Measurements from ENCODE around the gene TMEM8B.

TMEM8B gene

DNA sequence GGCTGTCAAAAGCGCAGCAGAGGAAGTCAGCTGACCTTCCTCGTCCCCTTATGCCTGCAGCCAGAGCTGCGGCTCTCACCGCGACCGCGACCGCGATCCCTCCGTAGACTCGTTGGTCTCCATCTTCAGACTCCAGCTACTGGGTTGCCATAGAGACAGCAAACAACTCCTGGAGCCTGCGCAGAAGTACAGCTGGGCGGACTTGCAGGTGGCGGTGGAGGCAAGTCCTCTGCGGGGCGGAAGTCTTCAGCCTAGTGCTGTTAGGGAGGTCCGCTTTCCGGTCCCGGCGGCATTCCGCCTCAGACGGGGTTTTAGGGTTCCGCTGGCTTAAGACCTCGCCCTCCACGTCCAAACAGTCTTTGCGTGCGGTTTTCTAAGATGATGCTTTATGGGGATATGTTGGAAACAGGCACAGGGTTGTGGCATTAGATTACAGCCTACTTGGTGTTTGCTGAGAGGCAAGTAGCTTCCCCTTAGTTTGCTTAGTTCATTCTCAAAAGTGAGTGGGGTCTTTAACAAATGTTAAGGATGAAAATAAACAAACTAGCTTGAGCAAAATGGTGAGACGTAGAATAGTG, 16.9 kb upstream of the TMEM8B start, which contains the start of gene SPAG8:
Gene SPAG8 (minus strand): TSS at position 238 of the 578 bp plus-strand sequence. CDS start 115 bp downstream, at position 123.
- DNase-seq (ENCODE audit: low read depth), result peak; percentile 91

DNA sequence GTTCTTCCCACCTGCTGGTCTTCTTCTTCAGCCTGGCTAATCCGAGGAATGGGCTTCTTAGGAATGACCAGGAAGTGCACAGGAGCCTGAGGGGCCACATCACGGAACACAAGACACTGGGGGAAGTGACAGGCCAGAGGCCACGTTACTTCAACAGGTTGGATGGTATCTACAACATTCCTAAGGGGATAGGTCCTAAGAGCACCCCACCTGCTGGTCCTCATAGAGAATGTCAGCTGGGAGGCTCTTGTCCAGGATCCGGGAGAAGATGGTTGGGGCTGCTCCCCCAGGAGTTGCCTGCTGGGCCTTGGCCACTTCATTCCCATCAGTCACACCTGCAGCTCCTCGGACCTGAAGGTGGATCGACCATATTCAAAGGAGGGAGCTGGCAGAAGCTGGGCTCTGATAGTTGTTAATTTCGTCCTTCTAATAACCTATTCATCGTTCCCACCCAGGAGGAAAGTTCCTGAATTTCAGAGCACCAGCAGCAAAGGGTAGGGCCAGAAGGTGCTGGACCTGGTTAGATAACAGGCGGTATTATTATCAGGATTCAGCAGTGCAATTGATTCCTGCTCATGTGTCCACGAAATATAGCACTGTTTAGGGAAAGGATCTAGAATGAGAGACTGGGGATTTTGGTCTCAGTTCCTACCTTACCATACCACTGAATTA, 15.5 kb upstream of the TMEM8B start:
- no peak for DNase-seq (ENCODE audit: low read depth)

DNA sequence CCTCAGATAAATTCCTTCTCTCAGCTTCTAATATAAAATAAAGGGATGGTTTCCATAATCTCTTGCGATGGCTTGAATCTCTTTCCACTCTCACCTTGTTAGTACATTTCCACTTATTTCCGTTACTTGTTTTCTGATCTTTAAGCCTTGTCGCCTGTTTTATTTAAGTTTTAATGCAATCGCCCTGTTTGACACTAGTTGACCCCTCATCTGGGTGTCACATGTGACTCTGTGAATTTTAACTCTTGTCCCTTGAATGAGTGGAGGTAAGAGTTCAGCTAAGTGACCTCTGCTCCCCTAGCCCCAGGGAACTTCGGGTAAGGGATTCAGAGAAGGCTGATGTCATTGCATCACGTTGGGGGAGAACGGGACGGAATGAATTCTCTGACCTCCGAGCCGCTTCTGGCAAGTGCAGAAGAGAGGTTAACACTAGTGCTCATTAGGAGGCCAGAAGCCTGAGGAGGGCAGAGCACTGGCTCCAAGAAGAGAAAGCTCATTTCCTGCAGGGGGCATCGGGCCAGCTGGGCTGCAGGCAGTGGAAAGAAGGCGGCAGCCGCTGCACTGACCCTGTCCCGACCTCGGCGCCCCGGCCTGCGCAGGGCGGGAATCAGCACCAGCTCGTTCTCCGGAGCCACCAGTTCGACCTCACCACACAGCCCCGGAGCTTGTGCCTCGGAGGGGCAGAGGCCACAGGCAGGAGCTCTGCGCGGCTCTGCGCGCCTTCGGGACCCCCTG, 14.8 kb upstream of the TMEM8B start:
- DNase-seq (ENCODE audit: low read depth), result peak; percentile 16

DNA sequence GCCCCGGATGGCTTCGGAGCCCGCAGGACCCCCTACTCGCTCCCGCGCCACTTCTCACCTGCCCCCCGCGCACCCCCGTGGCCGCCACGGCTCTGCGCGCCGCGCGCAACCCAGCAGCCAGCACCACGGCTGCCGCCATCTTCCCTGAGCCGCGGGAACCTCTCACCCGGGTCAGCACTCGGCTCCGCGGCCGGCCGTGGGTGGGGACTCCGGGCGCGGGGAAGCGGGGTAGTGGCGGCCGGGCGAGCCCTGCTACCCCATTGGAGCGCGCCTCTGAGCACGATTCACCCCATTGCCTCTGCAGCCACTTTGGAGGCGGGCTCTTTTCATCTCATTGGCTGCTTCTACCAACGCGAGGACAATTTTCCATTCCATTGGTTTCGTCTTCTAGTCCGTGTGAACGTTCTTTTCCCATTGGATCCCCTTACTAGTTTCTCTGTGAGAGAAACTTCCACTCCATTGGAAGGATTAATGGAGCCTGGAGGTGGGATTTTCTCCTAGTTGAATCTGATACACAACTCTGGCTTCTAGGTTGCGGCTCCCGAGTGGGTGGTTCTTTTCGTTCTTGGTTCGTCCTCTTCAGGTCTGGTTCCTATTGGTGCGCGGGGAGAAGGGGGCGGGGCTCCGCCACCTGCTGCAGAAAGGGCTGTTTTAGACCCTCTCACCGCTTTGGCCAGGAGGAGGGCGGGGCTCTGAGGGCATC, 14.0 kb upstream of the TMEM8B start, which contains the start of gene HINT2:
Gene HINT2 (minus strand): TSS at position 202 of the 703 bp plus-strand sequence. CDS start 63 bp downstream, at position 139.
- peak; percentile 96 for DNase-seq (ENCODE audit: low read depth)

DNA sequence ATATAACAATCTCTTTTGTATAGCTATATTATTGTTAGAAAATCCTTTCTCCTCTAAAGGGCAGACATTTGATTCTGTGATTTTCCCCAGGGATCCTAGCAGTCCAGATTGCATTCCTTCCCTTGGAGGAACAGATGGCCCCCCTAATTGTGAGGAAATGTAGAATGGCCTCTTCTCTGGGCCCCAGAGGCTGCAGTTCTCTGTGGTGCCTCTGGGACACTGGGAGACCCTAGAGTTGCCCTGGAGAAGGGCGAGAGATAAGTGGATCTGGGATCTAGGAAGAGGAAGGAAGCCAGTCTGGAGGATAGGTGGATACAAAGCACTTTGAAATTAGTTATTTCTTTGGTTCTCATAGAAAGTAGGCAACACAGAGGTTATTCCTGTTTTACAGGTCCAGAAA, 12.3 kb upstream of the TMEM8B start:
- no peak for DNase-seq (ENCODE audit: low read depth)

DNA sequence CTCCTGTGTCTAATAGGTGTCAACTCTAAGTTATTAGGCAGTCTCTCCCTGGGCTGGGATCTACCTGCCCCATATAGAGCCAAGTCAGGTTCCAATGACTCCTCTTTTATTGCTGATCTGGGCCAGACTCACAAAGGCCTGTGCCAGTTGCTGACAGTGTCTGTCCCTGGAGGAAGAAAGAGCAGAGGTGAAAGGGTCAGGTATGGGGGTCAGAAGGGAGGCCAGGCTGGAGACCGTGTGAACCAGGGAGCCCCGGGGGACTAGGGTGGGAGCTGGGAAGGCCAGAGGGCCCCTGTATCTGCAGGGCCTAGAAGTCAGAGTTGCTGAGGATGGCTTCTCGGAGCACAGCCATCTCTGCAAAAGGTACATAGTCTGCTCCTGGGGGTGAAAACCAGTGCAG, 10.7 kb upstream of the TMEM8B start:
- DNase-seq (ENCODE audit: low read depth), result no peak

DNA sequence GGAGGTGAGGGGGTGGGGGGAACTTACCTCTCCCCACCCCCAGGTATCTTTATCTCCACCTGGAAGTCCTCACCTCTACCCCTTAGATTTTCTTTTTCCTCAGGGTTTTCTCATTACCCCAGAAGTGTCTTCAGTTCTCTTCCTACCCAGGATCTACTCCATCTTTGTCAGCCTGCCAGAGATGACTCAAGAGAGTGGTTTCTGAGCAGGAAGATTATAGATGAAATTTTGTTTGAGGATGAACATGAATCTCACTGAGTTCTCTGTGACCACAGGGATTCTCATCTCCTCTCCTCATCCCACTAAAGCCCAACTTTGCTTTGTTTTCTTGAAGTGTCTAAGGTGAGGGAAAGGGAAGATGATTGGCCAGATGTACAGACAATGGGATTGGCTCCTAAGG, 9.0 kb upstream of the TMEM8B start:
- DNase-seq (ENCODE audit: low read depth), result no peak

DNA sequence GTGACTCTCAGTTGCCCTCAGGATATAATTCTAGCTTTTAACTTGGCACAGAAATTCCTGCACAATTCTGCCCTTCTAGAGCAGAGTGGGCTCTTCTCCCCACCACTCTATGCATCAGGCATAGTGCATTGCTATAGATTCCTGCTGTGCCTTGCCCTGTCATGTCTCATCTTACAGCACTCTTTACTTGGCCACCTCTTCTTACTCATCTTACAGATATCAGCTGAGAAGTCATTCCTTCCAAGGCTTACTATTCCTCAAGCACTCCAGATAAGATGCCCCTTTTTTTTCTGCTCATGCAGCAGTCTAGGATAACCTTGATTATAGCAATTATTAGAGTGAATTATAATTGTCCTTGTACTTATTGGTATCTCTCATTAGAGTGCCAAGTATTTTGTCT, 6.1 kb upstream of the TMEM8B start:
- no peak for DNase-seq (ENCODE audit: low read depth)

DNA sequence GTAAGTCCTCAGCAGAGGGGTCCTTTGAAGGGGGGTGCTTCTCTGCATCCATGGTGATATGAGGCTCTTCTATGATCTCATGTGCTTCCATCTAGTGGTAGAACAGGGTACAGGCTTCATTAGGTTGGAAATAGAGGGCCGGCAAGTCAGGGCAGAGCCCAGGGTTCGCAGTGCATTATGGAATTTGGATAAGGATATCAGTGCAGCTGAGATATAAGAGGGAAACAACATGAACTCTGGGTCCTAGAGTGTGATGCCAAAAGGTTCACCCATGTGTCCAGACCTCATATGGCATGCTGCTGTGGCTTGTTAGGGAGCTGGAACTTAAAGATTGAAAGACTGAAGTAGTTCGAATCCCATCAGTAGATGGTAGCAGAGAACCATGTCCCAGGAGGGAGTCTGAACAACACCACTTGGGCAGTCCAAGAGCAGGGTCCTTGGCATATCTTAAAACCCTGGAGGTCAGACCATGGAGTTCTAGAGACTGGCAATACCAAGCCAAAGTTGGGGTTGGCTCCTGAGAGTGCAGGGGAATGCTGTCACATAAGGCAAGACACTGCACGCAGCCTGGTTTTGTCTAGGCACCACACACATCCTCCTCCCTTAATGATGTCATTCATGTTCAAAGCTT, 2.8 kb upstream of the TMEM8B start:
- DNase-seq (ENCODE audit: low read depth), result peak; percentile 24

DNA sequence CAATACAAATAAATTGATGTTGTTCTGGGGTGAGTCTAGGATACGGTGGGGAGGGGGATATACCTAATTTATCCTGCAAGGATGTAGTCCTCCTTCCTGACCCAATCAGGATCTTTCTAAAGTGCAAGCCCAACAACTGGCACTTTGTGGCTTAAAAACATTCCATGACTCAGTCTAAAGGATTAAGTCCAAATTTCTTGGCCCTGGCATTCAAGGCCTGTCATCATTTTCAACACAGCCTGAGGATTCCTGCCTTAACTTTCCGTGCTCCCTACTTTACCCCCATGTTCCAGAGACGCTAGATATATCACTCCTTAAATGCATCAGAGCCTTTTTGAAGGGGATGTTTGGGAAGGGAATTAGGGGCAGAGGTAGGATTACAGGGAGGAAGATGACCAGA, 1.5 kb upstream of the TMEM8B start:
- no peak for DNase-seq (ENCODE audit: low read depth)

DNA sequence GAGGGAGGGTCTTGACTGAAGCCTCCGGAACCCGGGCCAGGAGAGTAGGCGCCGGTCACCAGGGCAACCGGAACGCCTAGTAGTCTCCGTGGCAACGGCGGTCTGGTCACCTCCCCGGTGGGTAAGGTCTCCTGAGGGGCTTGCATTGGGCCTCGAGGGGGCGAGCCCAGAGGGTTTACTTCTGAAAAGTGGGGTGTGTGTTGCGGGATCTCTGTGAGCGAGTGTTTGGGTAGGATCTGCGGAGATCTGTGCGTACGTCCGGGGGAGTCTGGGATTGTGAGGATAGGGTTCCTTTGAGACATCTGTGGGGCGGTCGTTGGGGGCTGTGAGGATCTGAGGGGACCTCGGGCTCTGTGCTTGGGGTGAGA, 328 bp upstream of the TMEM8B start, which contains the start of gene FAM221B:
Gene FAM221B (minus strand): TSS at position 17 of the 368 bp plus-strand sequence. CDS start 2,571 bp downstream, outside the sequence.
- no peak for DNase-seq (ENCODE audit: low read depth)

DNA sequence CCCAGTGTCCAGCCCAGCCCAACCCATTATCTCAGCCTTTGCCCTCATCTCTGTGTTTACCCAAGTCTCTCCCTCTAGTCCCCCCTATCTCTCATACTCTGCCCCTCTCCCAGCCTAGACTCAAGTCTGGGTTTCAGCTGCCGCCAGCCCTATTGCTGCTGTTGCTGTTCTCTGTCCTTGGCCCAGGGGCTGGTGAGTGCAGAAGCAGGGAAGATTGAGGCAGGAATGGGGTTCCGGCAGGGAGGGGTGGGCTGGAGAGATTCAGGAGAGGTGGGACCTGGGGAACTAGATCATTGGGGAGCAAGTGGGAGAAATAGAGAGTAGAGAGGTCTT, 702 bp downstream of the TMEM8B start:
- DNase-seq (ENCODE audit: low read depth), result no peak

DNA sequence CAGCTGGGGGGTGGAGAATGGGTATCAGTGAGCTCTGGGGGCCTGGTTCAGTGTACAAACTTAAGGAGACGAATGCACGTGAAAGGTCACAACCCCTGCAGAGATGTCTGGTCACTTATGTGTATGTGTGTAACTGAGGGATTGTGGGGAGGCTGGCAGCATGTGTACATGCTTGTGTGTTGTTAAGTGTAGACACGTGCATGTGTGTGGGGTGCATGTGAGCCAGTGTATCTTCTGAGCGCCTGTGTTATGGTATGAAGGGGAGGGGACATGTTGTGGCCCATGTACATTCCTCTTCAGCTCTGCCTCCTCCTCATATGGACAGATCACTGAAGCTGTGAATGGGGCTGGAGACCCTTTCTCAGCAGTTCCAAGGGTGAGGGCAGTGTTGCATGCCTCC, 2.0 kb downstream of the TMEM8B start:
- no peak for DNase-seq (ENCODE audit: low read depth)

DNA sequence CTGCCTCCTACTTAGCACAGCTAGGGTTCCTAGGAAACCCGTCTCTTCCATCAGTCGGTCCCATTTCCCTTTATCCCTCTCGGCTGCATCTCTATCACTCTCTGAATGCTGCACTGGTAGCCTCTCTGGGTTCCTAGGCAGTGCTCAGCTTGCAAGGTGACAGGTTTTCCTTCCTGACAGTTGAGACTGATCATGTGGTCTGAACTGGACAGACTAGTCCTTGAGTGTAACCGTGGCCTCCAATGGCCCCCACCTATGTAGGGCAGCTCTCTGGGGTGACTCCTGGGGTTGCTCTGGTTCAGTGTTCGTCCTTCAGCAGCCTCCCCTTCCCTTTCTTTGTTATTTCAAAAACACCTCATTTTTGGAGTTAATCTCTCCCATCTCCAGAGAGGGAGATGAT, 3.8 kb downstream of the TMEM8B start:
- DNase-seq (ENCODE audit: low read depth), result no peak

DNA sequence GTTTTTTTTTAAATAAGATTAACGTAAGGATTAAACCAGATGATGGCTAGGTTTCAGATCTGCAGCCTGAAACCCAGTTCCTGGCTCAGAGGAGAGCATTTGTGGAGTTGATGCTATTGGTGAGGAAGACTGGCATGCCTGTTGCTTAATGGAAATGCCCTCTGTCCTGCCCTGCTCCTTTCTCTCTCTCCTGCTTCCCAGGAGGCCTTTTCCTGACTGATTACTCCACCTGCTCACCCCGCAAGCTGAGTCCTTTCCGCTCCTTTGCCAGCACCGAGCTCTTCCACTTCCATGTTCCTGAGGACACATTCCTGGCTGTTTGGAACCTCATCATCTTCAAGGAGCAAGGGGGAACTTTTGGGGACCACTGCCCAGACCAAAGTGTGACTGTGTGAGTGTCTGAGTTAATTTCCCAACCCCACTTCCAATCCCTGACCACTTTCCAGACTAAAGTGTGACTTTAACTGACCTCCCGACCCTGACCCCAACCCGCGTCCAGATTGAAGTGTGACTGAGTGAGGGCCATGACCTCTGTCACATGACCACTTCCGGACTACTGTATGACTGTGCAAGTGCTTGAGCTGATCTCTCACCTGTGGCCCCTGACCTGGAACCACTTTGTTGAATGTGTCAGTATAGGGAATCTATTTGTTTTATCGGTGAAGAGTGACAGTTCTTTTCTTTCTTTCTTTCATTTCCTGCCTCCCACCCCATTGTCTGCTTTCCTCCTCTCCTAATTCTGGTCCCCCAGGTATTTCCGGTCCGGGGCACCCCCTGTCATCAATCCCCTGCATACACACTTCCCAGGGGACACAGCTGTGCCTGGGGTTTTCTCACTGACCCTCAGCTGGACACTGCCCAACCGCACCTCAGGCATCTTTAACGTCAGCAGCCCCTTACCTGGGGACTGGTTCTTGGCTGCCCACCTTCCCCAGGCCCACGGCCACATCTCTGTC, 5.5 kb downstream of the TMEM8B start:
- no peak for DNase-seq (ENCODE audit: low read depth)

DNA sequence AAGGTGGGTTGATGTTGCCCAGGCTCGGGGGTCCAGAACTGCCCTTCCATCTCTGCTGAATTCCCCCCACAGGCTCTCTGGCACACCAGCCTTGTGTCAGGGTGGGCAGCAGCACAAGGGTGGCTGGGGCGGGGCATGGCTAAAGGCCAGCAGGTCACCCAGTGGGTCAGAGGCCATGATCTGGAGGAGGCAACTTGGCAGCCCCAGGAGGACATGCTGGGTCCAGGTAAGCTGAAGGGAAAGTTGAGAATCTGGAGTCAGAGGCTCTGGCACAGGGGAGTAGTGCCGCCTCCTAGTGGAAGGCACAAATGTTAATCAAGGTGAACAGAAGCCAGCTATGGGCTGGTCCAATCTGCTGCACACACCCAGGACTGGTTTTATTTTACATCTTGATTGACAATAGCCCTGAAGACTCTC, 6.2 kb downstream of the TMEM8B start:
- DNase-seq (ENCODE audit: low read depth), result no peak

DNA sequence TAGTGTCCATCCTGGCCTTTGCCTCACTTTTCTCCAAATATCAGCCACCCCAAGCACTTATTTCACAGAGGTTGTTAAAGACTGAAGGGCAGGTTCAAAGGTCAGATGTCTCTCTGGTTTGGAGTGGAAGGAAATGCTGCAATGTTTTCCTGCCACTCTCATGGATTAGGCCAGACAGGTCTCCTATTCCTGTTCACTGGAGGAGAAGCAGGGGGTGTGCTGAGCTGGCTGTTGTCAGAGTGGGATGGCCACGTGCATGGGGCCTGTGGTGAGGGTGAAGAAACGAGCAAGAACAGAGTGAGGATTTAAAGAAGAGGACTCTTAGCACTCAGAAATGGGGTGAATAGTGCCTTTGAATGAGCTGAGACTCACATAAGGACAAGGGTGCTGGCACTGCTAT, 6.7 kb downstream of the TMEM8B start:
- no peak for DNase-seq (ENCODE audit: low read depth)

DNA sequence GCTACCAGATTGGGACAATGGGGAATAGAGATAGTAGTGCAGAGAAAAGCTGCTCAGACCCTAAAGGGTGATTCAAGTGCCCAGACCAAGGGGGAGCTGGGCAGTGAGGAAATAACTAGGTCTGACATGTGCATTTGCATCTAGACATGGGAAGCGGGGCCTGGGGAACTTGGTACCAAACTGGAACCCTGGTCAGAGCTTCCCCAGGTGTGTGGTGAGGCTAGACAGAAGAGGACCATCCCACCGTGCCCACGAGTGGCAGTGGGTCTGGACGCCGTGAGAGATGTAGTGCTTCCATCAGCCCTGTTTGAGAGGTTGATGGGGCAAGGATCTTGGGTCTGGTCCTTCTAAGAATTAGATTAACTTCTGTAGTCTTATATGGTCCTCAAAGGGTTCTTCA, 7.6 kb downstream of the TMEM8B start:
- DNase-seq (ENCODE audit: low read depth), result no peak

DNA sequence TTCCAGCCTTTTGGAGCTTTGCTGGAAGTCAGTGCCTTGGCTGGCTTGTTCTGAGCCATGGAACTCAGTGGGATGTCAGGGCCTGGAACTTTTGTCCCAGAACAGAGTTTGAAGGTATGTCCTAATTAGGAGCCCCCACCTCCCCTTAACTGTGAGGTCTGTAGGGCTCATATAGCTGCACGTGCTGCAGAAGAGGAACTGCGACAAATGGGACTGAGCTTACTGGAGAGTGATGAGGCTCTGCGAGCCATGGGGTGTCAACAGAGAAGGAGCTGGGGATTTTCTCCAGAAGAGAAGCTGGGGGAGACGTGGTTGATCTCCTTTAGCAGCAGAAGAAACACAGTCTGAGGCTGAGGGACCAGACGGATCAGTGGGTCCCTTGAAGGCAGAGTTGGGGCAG, 10.9 kb downstream of the TMEM8B start:
- DNase-seq (ENCODE audit: low read depth), result no peak

DNA sequence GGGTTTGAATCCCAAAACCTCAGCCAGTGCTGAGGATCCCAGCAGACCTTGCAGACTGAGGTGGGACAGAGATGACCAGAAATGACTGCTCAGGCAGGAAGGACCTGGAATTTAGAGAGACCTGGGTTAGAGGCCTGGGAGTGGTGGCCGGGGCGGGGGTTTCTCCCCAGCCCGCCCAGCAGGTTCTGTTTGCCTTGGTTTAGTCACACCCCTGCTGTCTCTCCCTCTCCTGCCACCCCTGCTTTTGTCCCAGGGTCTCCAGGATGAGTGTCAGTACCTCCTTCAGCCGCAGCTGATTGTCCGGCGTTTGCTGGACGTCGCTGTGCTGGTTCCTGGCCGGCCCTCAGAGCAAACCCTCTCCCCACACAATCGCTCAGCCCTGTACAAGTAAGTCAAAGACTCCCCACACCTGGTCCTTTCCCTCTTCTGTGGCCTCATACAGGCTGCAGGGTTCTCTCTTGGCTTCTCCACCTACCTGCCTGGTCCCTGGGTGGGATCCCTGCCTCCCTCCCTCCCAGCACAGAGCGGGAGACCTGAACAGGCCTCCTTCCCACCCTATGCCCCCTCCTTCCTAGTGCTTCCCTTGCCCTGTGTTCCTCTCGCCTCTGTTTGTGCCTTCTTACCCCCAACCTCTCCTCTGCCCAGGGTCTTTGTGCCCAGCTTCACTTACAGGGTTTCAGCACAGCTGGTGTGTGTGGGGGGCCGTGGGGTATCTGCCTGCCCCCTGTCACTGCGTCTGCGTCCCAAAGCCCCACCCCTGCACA, 12.0 kb downstream of the TMEM8B start:
- no peak for DNase-seq (ENCODE audit: low read depth)

DNA sequence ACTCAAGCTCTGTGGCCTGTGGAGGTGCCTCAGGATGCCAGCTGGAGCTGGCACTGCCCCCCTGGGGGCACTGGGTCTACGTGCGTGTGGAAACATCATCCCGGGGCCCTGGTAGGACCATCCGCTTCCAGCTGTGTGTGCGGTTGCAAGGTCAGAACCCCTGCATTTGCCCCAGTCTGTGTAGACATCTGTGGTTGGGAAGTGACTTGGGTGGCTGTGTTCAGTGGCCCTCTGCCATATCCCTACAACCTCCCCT, 12.5 kb downstream of the TMEM8B start:
- no peak for DNase-seq (ENCODE audit: low read depth)

Data from activated T-cell treated with anti-CD3 and anti-CD28 coated beads for 24 hours (primary cell).